Fibroblast of skin of abdomen (primary cell): Measurements from ENCODE around the gene ELOB.
A peak's percentile ranks its signal among the peaks of the same experiment; 100 is the strongest.

Experiments
- DNase-seq: peaks from one replicate; pipeline ENCODE4 v3.0.0-alpha.2; 2013

The ELOB gene

DNA sequence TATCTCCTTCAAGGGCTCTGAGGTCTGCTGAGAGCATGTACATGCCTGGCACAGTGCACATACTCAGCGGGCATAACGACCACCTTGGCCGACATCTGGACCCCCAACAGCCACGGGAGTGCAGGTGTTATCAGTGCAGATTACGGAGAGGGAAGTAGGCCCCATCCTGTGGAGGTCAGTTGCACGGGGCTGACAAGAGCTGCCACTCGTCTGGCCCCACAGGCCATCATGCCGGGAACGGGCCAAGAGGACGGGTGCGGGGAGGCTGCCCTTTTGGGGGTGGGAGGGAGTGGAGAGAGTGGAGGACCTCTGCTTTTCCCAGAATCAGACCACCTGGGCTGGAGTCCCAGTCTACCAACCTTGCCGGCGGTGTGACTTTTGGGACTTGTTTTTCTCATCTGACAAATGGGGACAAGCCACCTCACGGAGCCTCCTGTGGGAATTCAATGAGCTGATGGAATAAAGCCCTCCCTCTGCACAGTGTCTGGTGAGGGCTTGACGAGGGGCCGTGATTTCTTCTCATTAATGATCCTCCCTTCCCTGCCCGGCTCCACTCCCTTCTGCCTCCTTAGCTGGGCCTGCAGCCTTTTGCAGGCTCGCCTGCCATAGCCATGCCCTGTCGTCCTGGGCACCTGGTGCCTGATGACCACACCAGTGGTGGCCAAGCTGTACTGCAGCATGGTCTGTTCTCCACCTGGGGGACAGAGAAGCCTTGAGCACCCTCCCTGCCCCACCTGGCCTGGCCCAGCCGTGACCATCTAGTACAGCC, 5.7 kb upstream of the ELOB start:
- no peak for DNase-seq

DNA sequence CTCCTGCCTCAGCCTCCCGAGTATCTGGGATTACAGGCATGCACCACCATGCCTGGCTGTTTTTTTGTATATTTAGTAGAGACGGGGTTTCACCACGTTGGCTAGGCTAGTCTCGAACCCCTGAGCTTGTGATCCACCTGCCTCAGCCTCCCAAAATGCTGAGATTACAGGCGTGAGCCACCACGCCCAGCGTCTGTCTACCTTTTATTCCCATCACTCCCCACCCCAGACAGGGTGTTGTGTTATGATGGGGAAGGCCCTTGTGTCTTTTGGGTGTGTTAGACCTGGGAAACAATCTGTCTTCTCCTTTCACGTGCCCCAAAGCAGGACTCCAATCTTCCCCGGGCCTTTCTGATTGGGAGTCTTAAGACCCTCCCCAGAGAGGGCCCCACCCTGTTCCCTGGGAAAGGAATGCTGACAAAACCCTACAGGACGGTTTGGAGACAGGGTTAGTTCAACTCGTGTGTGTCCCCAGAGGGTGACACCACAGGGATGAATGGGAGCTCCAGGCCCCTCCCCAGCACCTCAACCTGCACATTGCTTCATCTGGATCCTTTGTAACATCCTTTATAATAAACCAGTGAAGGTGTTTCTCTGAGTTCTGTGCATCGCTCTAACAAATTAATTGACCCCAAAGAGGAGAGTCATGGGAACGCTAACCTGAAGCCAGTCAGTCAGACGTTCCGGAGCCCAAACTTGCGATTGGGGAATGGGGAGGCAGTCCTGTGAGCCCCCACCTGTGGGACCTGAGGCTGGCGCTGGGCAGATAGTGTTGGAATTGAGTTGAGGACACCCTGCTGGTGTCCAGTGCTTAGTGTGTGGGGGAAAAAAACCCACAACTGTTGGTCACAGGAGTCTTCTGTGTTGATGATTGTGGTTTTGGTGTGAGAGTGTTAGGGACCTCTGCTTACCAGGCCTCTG, 3.2 kb upstream of the ELOB start:
- DNase-seq = no peak

DNA sequence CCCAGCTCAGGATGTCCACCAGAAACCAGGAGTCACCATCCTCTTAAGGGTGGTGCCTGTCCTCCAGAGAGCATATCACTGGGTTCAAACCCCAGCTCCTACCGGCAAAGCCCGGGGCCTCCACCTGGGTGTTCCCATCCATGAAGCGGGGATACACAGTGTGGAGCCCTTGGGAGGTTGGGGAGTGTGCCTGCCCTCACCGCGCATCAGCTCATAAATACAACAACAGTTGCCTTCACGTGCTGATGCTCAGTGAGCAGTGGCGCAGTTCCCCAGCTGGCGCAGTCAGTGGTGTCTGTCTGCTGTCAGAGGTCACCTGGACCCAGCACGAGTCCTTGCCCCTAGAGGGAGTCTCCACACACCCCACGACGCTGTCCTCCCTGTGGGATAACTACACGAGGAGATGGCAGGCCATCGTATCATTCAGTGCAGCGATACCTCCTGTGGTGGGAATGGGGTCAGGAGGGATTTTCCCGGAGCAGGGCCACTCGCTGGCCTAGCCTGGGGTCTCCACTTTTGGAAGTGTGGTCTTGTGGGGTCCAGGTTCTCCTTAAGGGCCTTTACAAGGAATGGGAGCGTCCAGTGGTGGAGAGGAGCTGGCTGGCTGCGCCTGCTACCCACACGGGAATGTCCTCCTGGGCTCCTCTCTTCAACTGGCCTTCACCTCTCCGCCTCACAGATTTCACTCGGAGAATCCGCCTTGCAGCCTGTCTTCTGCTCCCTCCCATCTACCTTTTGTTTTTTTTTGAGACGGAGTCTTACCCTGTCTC, 2.3 kb upstream of the ELOB start:
- no peak for DNase-seq

DNA sequence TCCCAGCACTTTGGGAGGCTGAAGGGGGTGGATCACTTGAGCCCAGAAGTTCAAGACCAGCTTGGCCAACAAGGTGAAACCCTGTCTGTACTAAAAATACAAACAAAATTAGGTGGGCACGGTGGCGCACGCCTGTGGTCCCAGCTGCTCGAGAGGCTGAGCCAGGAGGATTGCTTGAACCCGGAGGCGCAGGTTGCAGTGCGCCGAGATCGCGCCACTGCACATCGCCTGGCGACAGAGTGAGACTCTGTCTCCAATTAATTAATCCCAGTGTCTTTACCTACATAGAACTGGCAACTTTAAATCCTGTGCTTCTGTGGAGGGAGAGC, 1.5 kb upstream of the ELOB start:
- DNase-seq = no peak

DNA sequence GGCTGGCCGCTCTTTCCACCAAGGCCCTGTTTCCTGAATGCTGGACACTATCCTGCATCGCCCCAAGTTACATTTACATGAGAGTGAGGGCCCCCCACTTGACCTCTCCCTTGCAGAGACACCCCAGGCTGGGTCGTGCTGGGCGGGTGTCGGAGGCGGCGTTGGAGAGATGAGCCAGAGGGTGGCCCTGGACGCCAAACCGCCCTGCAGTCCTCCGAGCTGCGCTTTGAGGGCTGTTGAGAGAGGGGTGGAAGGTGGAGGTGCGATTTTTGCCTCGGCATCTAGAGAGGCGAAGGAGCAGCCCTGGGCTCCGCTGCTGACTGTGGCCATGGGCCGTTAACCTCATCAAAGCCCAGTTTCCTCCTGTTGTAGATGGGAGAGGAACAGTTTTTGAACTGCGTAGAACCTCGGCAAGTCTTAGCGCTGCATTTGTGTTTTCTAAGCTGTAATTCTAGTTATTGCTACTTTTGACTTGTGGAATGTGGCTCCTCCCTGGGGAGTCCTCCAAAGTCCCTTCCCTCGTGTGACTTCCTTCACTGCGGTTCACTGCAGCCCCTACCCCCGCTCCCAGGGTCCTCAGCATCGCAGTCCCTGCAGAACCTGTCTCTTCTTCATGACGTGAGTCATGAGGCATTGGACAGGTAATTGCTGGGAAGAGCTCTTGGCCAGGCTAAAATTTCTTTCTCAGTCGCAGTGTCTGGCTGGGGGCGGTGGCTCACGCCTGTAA, 986 bp upstream of the ELOB start:
- DNase-seq = no peak

DNA sequence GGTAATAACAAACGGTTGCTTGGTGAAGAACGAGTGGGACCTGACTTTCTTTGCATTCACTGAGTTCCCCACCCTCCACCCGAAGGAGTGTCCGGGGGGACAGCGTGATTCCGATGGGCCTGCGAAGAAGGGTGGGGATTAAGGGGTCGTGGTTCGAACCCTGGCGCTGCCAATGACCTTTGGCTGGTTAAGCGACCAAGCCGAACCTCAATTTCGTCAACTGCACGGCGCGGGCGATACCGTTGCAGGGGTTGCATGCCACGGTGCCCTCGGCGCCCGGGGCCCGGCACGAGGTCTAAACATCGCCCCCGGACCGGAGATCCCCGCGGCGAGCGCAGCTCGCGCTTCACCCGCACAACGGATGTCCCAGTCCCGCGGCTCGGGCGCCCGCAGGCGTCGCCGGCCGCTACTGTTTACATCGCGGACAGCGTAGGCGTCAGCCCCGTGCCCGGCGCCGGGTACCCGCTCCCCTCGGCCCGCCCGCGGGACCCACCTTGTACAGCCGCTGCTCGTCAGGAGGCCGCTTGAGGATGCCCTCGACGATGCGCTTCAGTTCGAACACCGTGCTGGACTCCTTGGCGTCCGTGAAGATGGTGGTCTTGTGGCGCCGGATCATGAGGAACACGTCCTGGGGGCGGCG, 460 bp downstream of the ELOB start:
- peak; percentile 12 for DNase-seq

DNA sequence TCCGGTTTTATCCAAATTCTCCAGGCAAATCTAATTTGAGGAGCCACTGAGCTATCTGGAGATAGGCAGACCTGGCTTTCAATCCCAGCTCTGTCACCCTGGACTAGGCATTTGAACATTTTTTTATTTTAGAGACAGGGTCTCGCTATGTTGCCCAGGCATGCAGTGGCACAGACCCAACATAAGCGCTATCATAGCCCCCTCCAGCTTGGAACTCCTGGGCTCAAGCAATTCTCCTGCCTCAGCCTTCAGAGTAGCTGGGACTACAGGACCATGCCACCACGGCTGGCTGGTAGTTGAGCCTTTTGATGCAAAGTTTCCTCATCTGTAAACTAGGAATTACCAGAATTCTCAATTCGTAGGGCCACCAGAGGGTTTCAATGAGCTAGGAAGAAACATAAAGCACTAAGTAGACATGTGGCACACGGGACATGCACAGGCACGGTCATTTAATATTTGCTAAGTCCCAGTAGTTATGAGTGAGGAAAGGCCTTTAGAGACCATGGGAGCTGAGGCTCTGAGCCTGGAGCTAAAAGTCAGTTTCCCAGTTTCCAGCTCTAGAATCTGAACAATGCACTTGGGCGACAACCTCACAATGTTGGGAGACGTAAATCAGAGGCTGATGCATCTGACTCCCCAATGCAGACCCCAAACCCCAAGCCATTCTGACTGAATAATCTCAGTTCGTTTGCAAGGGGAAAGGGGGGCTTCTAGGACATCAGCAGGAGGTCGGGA, 1.1 kb downstream of the ELOB start:
- DNase-seq = no peak

DNA sequence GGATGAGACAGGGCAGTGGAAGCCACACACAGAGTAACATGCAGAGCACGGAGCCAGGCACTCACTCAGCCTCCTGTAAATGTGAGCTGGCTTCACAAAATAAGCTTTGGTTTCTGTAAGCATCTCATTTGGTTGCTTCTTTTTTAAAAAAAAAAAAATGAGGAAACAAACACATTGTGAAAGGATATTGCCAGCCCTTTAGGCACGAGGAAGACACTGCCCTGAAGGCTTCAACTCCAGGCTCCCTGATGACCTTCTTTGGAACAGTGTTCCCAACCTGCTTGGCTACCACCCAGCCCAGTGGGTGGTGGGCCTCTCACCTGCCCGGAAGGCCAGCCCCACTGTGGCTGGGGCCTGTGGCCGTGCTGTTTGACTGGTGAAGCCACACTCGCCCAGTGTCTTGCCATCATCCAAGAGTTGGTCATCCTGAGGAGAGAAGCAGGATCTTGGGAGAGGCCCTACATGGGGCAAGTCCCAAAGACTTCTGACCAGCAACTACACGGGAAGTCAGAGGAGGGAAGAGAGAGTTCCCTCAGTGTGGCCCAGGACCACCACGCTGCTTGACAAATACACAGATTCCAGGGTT, 1.9 kb downstream of the ELOB start:
- no peak for DNase-seq

DNA sequence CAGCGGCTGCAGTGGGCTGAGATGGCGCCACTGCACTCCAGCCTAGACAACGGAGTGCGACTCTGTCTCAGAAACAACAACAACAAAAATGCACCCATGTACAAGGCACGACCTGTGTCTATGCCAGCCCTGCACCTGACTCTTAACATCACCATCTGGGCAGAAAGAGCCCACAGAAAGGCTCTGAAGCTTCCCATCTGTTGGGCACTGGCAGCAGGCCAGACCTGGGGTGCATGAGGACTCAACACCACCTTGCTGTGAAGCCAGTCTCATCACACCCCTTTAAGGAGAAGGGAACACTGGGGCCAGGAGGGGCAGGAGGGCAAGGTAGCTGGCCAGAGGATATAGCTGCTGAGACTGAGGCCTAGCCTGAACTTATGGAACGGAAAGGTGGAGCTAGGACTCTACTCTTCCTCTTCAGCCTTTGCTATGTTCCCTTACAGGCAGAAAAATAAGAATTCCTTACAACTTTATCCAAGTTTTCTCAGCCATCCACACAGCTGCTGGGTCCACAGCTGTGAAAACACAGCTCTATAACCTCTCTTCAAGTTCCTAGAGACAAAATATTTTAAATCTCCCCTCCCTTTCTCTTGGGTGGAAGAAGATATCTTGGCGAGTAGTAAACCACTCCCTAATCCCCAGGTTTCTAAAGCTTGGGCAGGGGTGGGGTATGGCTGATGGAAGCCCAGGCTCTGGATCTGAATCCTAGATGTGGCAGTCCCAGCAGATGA, 2.8 kb downstream of the ELOB start:
- DNase-seq = no peak

DNA sequence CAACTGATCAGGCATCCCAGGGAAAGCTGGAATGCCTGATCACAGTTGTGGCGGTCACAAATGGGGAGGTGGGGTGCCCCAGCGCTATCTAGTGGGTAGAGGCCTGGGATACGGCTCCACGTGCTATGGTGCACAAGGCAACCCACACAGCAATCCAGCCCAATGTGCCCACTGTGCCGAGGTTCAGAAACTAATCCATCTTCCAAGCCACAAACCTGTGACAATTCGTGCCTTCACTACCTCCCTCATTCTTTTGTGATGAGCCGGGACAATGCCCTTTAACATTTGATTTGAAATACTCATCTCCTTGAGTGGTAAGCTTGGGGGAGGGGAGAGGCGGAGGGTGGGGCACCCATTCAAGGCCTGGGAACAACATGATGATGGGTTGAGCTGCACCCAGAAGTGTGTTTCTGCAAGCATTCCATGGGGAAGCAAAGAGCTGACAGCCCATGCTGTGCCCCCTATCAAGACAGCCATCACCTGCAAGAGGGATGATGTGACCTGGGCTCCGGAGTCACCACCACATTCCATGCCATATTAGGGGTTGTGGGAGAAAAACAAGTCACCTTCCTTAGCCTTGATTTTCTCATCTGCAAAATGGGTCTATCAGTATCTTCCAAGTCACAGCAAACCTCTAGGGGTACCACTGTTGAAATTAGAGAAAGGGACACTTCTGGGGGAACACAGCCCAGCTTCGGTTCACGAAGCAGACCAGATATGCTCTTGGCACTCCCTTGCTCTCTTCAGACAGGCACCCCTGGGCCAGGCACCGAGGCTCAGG, 3.7 kb downstream of the ELOB start:
- peak; percentile 24 for DNase-seq

DNA sequence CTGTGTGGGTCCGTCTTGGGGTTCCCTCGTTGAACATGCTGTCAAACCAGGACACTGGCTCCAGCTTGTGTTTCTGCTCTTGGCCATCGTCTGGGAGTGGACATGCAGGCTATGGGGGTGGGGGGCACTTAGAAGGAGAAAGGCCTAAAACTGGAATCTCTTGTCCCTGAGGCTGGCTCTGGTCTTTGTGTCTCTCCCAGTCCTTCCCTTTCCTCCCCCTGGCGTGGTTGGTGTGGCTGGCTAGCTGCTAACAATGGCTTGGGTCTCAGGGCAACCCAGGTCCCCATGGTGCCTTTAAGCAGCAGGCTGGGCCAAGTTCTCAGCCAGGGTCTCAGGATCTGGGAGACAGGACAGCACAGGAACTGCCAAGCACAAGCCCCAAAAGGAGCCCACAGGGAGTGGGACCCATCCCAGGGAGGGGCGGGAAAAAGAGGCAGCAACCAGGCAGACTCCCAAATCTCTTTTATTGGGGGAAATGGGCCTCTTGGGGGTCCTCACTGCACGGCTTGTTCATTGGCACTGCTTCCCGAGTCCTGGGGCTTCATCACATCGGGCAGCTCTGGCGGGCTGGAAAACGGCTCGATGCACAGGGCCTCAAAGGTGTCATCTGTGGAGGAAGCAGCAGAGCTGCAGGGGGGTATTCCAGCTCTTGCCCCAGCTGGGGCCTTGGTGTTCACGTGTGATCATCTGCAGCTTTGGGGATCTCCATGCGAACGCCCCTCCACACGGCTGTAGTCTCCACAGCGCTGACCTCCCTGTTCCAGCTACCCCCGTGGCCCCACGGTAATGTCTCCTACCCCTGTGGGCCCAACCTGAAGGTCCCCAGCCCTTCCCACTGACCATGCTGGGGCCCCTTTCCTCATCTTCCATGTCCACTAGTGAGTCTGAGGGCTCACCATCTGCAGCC, 5.3 kb downstream of the ELOB start:
- no peak for DNase-seq

DNA sequence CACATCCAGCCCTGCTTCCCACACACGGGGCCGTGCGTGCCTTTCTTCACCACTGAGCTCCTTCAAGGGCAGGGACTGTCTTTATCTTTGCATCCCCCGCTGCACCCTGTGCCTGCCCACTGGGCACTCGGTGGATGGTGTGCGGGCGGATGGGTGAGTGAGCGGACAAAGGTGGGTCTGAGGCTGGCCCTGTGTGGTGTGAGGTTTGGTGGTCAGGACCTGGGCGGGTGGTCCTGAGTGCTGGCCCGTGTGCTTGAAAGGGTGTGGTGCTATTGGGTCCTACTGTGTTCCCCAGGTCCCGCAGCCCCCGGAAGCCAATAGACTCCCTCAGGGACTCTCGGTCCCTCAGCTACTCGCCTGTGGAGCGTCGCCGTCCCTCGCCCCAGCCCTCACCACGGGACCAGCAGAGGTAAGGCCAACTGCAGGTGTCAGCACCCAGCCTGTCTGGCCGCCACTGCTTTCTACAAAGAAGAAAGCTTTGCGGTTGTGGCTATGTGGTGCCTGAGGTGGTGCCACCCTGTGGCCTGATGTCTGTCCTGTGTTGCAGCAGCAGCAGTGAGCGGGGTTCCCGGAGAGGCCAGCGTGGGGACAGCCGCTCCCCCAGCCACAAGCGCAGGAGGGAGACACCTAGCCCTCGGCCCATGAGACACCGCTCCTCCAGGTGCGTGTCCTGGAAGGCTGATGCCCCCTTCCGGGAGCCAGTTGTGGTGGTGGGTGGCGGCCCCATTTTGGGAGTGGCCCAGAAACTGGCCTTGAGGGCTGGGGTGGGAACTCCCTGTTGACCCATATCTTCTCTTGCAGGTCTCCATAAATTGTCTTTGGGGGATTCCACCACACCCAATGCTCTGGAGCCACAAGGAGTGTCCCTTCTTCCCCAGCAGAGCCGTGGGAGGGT, 6.8 kb downstream of the ELOB start:
- DNase-seq = no peak

DNA sequence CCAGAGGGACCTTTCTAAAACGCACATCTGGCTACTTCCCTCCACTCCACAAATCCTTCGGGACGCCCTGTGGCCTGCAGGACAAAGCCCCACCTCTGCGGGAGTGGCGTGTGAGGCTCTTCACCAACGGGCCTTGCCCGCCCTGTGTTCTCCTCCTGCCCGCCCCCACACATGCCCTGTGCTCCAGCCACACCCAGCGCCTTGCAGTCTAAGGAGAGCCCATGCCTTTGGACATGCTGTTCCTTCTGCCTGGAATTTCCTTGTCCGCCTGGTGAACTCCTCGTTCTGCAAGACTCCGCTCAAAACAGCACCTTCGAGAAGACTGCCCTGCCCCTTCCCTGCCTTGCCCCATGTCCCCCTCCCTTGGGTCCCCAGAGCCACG, 7.4 kb downstream of the ELOB start:
- DNase-seq = no peak

DNA sequence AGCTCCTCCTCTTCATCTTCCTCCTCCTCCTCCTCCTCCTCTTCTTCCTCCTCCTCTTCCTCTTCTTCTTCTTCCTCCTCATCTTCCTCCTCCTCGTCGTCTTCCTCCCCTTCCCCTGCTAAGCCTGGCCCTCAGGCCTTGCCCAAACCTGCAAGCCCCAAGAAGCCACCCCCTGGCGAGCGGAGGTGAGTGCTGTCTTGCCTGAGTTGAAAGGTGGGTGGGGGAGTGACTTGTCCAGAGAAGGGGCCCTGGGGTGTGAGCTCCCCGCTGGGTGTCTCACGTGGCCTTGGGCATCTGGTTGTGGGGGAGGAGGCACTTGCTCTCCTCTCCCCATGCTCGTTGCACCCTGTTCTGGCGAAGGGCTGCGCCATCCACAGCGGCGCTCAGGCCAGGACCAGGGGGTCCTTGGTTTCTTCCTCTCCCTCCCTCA, 8.0 kb downstream of the ELOB start:
- DNase-seq = no peak

DNA sequence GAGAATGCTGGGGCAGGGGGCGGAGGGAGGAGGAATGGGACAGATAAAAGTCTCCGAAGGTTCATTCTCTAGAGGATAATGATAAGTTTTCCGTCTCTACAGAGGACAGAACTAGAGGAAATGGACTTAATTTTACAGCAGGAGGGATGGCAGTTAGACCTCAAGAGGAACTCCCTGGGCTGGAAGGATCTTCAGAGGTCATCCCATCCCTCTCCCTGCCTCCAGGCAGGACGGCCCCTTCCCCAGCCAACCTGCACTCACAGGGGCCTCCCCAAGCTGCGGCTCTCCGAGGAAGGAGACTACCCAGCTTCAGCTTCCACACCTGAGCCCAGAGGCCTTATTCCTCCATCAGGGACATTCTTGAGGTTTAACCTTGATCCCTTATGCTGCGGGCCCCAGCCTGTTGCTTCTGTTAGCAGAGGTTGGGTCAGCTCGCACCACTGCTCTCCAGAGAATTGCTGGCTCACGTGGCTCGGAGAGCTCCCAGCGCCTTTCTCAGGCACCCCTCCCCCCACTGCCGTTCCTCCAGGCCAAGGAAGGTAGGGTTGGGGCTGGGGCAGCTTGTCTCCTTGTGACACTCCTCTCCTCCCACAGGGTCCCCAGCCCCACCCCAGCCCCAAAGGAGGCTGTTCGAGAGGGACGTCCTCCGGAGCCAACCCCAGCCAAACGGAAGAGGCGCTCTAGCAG, 8.5 kb downstream of the ELOB start:
- no peak for DNase-seq

DNA sequence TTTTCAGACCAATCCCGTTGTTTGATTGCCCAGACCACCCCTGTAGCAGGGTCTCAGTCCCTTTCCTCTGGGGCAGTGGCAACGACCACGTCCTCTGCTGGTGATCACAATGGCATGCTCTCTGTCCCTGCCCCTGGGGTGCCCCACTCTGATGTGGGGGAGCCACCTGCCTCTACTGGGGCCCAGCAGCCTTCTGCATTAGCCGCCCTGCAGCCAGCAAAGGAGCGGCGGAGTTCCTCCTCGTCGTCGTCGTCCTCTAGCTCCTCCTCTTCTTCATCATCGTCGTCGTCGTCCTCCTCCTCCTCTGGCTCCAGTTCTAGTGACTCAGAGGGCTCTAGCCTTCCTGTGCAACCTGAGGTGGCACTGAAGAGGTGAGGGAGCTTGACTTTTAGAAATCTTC, 9.2 kb downstream of the ELOB start:
- no peak for DNase-seq
